HG03060 (cell line): ENCODE data around the gene SMYD3.
A peak's percentile ranks its signal among the peaks of the same experiment; 100 is the strongest.

Source experiments
- ATAC-seq: cut with Tn5 transposase; IDR thresholded peaks from one replicate; pipeline ENCODE4 v1.9.1; 2021; ENCODE audit warnings: low read depth, moderate number of reproducible peaks; ENCODE audit not compliant: unreplicated experiment

The SMYD3 gene

DNA sequence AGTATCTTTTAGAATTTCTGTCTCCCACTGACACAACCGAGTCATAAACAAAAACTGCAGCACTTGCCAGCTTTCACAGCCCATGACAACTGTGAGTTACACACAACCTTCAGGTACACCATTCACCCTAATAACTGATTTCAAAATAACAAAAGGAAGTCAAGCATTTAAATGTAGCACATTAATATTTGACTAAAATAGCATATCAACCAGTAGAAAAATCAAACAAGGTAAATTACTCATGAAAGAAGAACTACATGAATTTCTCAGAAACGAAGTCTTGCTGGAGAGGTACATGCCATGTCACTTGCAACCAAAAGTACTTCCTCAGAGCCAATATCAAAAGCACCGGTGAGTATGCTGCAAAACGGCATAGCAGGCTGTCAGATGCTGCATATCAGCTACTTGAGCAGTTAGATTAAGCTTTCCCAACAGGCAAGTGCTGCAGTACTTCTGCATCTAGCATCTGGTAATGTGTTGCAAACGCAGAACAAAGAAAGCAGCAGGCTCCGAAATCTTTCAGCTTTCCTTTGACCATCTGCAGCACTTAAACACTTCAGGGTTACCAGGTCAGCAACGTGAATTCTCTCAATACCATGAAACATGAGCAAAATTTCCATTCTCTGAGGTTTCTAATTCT, 223.2 kb downstream of the SMYD3 start:
- no peak for ATAC-seq

DNA sequence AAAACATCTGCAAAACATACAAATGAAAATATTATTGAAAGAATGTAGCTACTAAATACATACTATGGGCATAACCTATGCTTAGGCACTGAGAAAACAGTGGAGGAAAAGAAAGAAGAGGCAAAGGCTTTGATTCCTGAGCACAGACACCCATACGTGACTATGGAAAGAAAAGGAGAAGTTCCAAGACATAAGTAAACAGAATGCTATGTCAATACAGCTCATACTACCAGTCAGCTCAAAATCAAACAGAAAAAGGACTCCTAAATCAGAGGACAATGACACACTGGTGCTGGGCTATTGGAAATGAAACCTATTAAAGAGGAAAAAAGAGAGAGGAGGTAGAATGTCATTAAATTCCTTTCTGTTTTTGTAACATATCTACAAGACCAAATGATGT, 225.4 kb downstream of the SMYD3 start:
- ATAC-seq = no peak

DNA sequence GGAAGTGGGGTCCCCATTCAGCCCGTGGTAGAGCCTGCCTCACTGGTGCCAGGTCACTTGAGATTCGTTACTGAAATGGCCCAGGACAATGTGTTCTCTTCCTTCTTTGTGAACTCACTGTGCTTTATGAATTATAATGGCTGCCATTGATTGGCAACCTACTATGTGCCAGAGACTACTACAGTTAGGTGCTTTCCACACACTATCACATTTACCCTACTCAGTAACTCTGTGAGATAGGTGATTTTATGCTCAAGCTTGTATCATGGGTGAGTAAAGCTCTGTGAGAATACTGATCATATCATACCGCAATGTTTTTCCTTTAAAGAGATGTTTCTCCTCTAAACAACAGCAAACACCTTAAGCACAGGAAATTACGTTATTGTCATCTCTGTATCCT, 225.9 kb downstream of the SMYD3 start:
- ATAC-seq = no peak

DNA sequence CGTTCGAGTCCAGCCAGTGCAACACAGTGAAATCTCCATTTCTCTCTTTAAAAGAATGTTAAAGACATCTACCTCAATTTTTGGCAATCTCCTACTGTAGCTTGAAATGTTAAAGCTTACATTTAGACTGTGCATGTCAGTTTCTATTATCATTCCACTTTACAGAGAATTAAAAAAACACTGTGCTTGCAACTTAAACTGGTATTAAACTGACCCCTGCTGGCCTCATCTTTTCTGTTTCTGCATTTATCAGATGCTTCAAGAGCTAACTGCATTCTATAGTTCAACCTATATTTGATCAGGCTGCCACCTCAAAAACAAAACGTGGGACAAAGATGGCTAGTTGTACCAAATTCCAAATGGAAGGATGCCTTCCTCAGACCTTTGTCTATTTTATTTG, 226.5 kb downstream of the SMYD3 start:
- no peak for ATAC-seq

DNA sequence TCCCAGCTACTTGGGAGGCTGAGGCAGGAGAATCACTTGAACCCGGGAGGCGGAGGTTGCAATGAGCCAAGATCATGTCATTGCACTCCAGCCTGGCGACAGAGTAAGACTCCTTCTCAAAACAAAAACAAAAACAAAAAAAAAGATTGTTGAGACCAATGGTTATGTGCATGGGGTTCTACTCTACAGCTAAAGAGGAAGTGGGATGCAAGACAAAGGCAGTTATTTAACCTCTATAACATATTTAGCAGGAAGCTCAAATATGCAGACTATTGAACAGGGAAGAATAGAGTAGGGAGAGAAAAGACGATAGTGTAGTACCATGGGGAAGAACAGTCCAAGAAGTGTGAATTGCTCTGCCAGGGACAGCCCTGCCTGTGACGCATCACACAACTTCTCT, 227.7 kb downstream of the SMYD3 start:
- no peak for ATAC-seq

GRCh38 chr1:246278371-246278770, 228.7 kb downstream of the SMYD3 start:
- ATAC-seq = no peak

- no peak for ATAC-seq
Observed at GRCh38 chr1:246275036-246275435, 232.0 kb downstream of the SMYD3 start.

DNA sequence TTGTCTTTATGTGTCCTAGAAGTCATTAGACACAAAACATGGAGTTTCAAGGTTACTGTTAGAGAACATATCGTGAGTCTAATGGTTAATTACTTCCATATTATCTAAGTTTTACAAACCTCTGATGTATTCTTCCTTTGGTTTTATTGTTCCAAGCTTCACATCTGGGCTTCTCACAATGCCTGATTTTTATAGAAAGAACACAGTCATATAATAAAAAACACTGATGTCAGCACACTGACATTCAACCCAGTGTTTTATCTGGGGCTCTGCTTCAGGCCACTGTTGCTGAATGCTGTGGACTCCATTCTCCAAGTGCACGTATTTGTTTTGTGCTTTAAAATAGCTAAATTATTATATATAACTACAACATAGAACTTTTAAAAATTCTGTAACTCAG, 232.9 kb downstream of the SMYD3 start:
- ATAC-seq = no peak

GRCh38 chr1:246271516-246271915, 235.6 kb downstream of the SMYD3 start:
- no peak for ATAC-seq

GRCh38 chr1:246270236-246270635, 236.8 kb downstream of the SMYD3 start:
- ATAC-seq = peak; percentile 65

DNA sequence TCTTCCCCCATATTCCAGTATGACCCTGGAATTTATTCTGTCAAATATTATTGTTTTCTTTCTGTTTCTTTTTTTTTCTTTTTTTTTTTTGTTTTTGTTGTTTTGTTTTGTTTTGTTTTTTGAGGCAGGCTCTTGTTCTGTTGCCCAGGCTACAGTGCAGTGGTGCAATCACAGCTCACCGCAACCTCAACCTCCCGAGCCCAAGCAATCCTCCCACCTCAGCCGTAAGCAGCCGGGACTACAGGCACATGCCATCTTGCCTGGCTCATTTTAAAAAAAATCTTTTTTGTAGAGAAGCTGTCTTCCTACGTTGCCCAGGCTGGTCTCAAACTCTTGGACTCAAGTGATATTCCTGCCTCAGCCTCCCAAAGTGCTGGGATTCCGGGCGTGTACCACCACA, 237.6 kb downstream of the SMYD3 start:
- no peak for ATAC-seq

DNA sequence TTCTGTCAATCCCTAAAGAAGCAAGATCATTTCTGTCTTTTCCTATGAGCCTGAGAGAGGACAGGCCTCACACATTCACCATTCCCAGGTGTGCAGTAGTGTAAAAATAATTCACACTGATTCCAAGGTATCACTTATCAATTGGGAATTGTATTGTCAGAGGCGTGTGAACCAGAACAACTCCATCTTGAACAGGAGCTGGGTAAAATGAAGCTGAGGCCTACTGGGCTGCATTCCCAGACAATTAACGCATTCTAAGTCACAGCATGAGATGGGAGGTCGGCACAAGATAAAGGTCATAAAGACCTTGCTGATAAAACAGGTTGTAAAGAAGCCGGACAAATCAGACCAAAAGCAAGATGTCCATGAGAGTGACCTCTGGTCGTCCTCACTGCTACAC, 239.2 kb downstream of the SMYD3 start:
- no peak for ATAC-seq

GRCh38 chr1:246267426-246267825, 239.7 kb downstream of the SMYD3 start:
- ATAC-seq = no peak

- no peak for ATAC-seq
Observed at GRCh38 chr1:246265481-246265880, 241.6 kb downstream of the SMYD3 start.

DNA sequence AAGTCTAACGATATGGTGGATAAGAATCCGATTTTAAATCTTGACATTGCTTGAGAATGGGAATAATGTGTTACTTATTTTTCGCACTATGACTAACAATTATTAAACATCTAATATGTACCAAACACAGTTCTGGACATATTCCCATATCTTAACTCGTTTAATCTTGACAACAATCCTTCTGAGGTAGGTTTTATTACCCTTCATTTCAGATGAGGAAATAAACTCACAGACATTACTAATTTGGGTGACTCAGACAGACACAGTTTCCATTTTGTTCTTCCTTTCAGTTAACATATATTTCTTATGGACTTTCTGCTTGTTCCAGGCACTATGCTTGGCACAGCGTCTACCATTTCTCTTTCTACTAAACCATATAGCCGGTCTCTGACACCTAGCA, 244.8 kb downstream of the SMYD3 start:
- no peak for ATAC-seq

- no peak for ATAC-seq
Observed at GRCh38 chr1:246261639-246262038, 245.4 kb downstream of the SMYD3 start.

GRCh38 chr1:246258250-246258649, 248.8 kb downstream of the SMYD3 start:
- ATAC-seq = no peak

- no peak for ATAC-seq
Observed at GRCh38 chr1:246255773-246256172, 251.3 kb downstream of the SMYD3 start.

- ATAC-seq = no peak
Observed at GRCh38 chr1:246254854-246255253, 252.2 kb downstream of the SMYD3 start.

DNA sequence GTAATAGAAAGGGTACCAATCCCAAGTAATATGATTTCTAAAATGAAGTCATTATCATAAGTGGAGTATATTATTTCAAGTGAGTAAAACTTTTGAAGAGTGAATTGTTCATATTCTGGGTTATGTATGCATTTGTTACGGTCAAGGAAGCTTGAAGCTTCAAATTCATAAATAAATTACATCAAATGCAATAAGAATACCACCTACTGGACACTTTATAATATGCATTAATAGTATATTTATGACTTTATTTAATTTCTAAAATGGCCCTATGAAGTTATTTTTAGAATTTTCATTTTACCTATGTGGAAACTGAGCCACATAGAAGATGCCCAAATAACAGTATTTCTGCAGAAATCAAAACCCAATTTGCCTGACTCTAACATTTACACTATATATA, 260.6 kb downstream of the SMYD3 start:
- no peak for ATAC-seq

DNA sequence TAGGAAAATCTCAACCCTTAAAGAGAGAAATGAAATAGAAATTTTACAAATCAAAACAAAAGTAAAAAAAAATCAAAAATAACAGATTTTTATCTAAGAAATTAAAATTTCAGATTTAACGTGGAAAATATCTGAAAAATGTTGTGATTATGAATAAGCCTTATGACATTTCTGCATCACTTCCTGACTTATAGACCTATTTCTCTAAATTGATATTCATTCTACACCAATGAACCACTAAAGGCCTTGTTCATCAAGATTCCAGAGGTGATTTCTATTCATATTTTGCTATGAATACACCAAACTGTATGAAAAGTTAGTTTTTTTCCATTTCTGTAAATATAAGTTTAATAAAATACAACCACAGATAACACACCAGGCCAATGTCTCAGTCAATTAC, 261.5 kb downstream of the SMYD3 start:
- no peak for ATAC-seq

- no peak for ATAC-seq
Observed at GRCh38 chr1:246232126-246232525, 275.0 kb downstream of the SMYD3 start.

DNA sequence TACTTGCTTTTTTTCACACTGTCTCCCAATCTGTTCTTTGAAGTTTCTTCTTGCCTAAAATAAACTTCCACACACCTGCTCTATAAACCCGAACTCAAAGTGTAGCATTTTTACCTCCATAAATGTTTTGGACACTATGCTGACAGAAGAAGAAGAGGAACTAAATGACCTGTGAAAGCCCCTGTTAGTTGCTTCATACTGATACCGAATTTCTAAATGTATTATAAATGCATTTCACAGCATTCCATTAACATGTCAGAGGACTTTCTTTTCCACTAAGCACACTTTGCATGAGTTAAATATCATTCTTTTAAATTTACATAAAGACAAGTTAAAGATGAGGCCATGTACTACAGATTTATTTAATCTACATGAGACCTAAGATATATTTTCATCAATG, 281.0 kb downstream of the SMYD3 start:
- ATAC-seq = no peak
